HUES48 (cell line): ENCODE measurements around the gene SF3B6.

Experiments
- H3K27ac ChIP-seq: one replicate; pipeline ENCODE4 v1.7.0; 2013; ENCODE audit warnings: low read depth, low read length, inconsistent platforms
- H3K27me3 ChIP-seq: 2 replicates; pipeline ENCODE4 v1.6.1; 2013; ENCODE audit warnings: mild to moderate bottlenecking, low read length; ENCODE audit not compliant: control insufficient read depth, insufficient read depth
- H3K36me3 ChIP-seq: 2 replicates; pipeline ENCODE4 v1.6.1; 2013; ENCODE audit warnings: low read length; ENCODE audit not compliant: control insufficient read depth, insufficient read depth
- H3K4me1 ChIP-seq: 2 replicates; pipeline ENCODE4 v1.6.1; 2013; ENCODE audit warnings: mild to moderate bottlenecking, low read length; ENCODE audit not compliant: control insufficient read depth, insufficient read depth
- H3K4me3 ChIP-seq: 2 replicates; pipeline ENCODE4 v1.5.1; 2013; ENCODE audit warnings: mild to moderate bottlenecking, low read depth, low read length
- H3K9ac ChIP-seq: 2 replicates; pipeline ENCODE4 v1.6.1; 2013; ENCODE audit warnings: mild to moderate bottlenecking, low read depth, low read length, moderate library complexity
- H3K9me3 ChIP-seq: 2 replicates; pipeline ENCODE4 v1.6.1; 2013; ENCODE audit warnings: low read length; ENCODE audit not compliant: control insufficient read depth, insufficient read depth

SF3B6 gene

GRCh38 chr2:24075915-24076848 lies at the start of gene SF3B6:
TSS of gene SF3B6 (minus strand) at chr2:24076326. CDS start at chr2:24076229, 97 bp downstream.
- Histone ChIP-seq H3K36me3 (peaks cover 50% of the 10 kb centered on the region), H3K4me1 (peaks cover 10% of the 10 kb centered on the region; the same call in 1 of the 2 replicates), H3K4me3 (peak within 1 kb of the TSS; percentile 99), H3K9me3 (no peaks in the 10 kb centered on the region), H3K27ac (peak within 1 kb of the TSS; percentile 97), H3K9ac (peak within 1 kb of the TSS; percentile 87), H3K27me3 (no peaks in the 10 kb centered on the region)

- H3K9ac ChIP-seq: peak overlapping the region; percentile 64
- H3K4me3 ChIP-seq: peak overlapping the region; percentile 69
- H3K9me3 ChIP-seq: no peaks in the 10 kb centered on the region
- H3K4me1 ChIP-seq: peaks cover 7% of the 10 kb centered on the region
- H3K27me3 ChIP-seq: peaks cover 8% of the 10 kb centered on the region
- no peaks in the 10 kb centered on the region for H3K36me3 ChIP-seq
- H3K27ac ChIP-seq: no peak overlapping the region
These were observed 47.9 kb upstream of the SF3B6 start for GRCh38 chr2:24123922-24124580.

GRCh38 chr2:24123195-24123921 lies 47.2 kb upstream of the SF3B6 start, which contains the start of the genes FAM228B and PFN4:
TSS of gene FAM228B (plus strand) at chr2:24123469. CDS start at chr2:24124362, 893 bp downstream.
TSS of gene PFN4 (minus strand) at chr2:24123334. CDS start at chr2:24122535, 799 bp downstream.
- Histone ChIP-seq H3K9ac (peak within 1 kb of the TSS; percentile 64), H3K27me3 (peaks cover 8% of the 10 kb centered on the region), H3K4me3 (peak within 1 kb of the TSS; percentile 69), H3K27ac (no peak within 1 kb of the TSS), H3K4me1 (peaks cover 7% of the 10 kb centered on the region), H3K36me3 (no peaks in the 10 kb centered on the region), H3K9me3 (no peaks in the 10 kb centered on the region)

GRCh38 chr2:24122366-24123194 lies 46.5 kb upstream of the SF3B6 start:
- H3K4me3 ChIP-seq: peak overlapping the region; percentile 69
- no peak overlapping the region for H3K27ac ChIP-seq

GRCh38 chr2:24121469-24121868 lies 45.3 kb upstream of the SF3B6 start:
- H3K4me1 ChIP-seq: peaks cover 7% of the 10 kb centered on the region
- no peak overlapping the region for H3K9ac ChIP-seq
- no peaks in the 10 kb centered on the region for H3K9me3 ChIP-seq
- no peaks in the 10 kb centered on the region for H3K36me3 ChIP-seq
- no peak overlapping the region for H3K27ac ChIP-seq
- H3K4me3 ChIP-seq: no peak overlapping the region
- peaks cover 8% of the 10 kb centered on the region for H3K27me3 ChIP-seq

More at GRCh38 chr2:24122366-24123194, 46.5 kb upstream of the SF3B6 start:
- peak overlapping the region; percentile 64 for H3K9ac ChIP-seq
- no peaks in the 10 kb centered on the region for H3K36me3 ChIP-seq
- no peaks in the 10 kb centered on the region for H3K9me3 ChIP-seq
- peaks cover 7% of the 10 kb centered on the region for H3K4me1 ChIP-seq
- peaks cover 8% of the 10 kb centered on the region for H3K27me3 ChIP-seq

- Histone ChIP-seq H3K4me3 (no peak overlapping the region), H3K4me1 (peaks cover 7% of the 10 kb centered on the region), H3K9ac (no peak overlapping the region), H3K27ac (no peak overlapping the region), H3K27me3 (peaks cover 8% of the 10 kb centered on the region), H3K36me3 (no peaks in the 10 kb centered on the region), H3K9me3 (no peaks in the 10 kb centered on the region)
These were observed 44.9 kb upstream of the SF3B6 start for GRCh38 chr2:24121066-24121465.

GRCh38 chr2:24117902-24118301 lies 41.8 kb upstream of the SF3B6 start:
- H3K9ac ChIP-seq: no peak overlapping the region
- H3K4me1 ChIP-seq: peaks cover 7% of the 10 kb centered on the region
- no peak overlapping the region for H3K27ac ChIP-seq

GRCh38 chr2:24115057-24115456 lies 38.9 kb upstream of the SF3B6 start:
- Histone ChIP-seq H3K27me3 (no peaks in the 10 kb centered on the region), H3K27ac (no peak overlapping the region), H3K4me3 (no peak overlapping the region), H3K4me1 (no peaks in the 10 kb centered on the region), H3K9me3 (peaks cover 6% of the 10 kb centered on the region; the same call in 1 of the 2 replicates), H3K36me3 (no peaks in the 10 kb centered on the region), H3K9ac (no peak overlapping the region)

More at GRCh38 chr2:24117902-24118301, 41.8 kb upstream of the SF3B6 start:
- Histone ChIP-seq H3K36me3 (no peaks in the 10 kb centered on the region), H3K4me3 (no peak overlapping the region), H3K27me3 (no peaks in the 10 kb centered on the region), H3K9me3 (peaks cover 6% of the 10 kb centered on the region; the same call in 1 of the 2 replicates)

- no peaks in the 10 kb centered on the region for H3K27me3 ChIP-seq
- H3K36me3 ChIP-seq: no peaks in the 10 kb centered on the region
- no peak overlapping the region for H3K9ac ChIP-seq
- peaks cover 6% of the 10 kb centered on the region; the same call in 1 of the 2 replicates for H3K9me3 ChIP-seq
- no peak overlapping the region for H3K27ac ChIP-seq
- H3K4me3 ChIP-seq: no peak overlapping the region
- no peaks in the 10 kb centered on the region for H3K4me1 ChIP-seq
These were observed 35.3 kb upstream of the SF3B6 start for GRCh38 chr2:24111407-24111901.
